Measurements from ENCODE around the gene FYN.
"Not testable (repeated sequence)": the region's sequence is repeated elsewhere in the genome, so short reads cannot be mapped to it uniquely, and the experiment has no call there.

Gene FYN

GRCh38 chr6:111873178-111874024 is at the start of gene FYN:
Gene FYN, minus strand, starts transcription at chr6:111873452. Its CDS starts 153,401 bp downstream, at chr6:111720051.
- peak; percentile 95 for DNase-seq

- DNase-seq = peak; percentile 12
Observed at GRCh38 chr6:111922454-111923297, 49.4 kb upstream of the FYN start.

- no peak for DNase-seq
Observed at GRCh38 chr6:111921103-111921502, 47.9 kb upstream of the FYN start.

GRCh38 chr6:111920578-111920977 is 47.3 kb upstream of the FYN start:
- DNase-seq = no peak

- DNase-seq = no peak
Observed at GRCh38 chr6:111918825-111919224, 45.6 kb upstream of the FYN start.

- no peak for DNase-seq
Observed at GRCh38 chr6:111916747-111917146, 43.5 kb upstream of the FYN start.

- no peak for DNase-seq
Observed at GRCh38 chr6:111914617-111915016, 41.4 kb upstream of the FYN start.

- DNase-seq = no peak
Observed at GRCh38 chr6:111912904-111913303, 39.7 kb upstream of the FYN start.

- no peak for DNase-seq
Observed at GRCh38 chr6:111911428-111911827, 38.2 kb upstream of the FYN start.

- no peak for DNase-seq
Observed at GRCh38 chr6:111909238-111909637, 36.0 kb upstream of the FYN start.

- DNase-seq = not testable (repeated sequence)
Observed at GRCh38 chr6:111908365-111908764, 35.1 kb upstream of the FYN start.

GRCh38 chr6:111900735-111901134 is 27.5 kb upstream of the FYN start:
- DNase-seq = no peak

GRCh38 chr6:111899531-111899930 is 26.3 kb upstream of the FYN start:
- DNase-seq = no peak

- DNase-seq = no peak
Observed at GRCh38 chr6:111898452-111898851, 25.2 kb upstream of the FYN start.

- no peak for DNase-seq
Observed at GRCh38 chr6:111894951-111895350, 21.7 kb upstream of the FYN start.

- DNase-seq = no peak
Observed at GRCh38 chr6:111894272-111894671, 21.0 kb upstream of the FYN start.

GRCh38 chr6:111892431-111892830 is 19.2 kb upstream of the FYN start:
- DNase-seq = no peak

GRCh38 chr6:111890988-111891387 is 17.7 kb upstream of the FYN start:
- no peak for DNase-seq

GRCh38 chr6:111888928-111889695 is 15.9 kb upstream of the FYN start:
- no peak for DNase-seq

- DNase-seq = not testable (repeated sequence)
Observed at GRCh38 chr6:111886793-111887192, 13.5 kb upstream of the FYN start.

GRCh38 chr6:111885373-111886027 is 12.2 kb upstream of the FYN start:
- DNase-seq = no peak

GRCh38 chr6:111884068-111884467 is 10.8 kb upstream of the FYN start:
- no peak for DNase-seq

Measured in DMS79 (cell line).